GM18867 (cell line): ENCODE data around the gene LAMC3.

ENCODE experiments used
- ATAC-seq: cut with Tn5 transposase; IDR thresholded peaks from one replicate; pipeline ENCODE4 v1.9.1; 2021; ENCODE audit warnings: mild to moderate bottlenecking, moderate library complexity; ENCODE audit not compliant: unreplicated experiment

LAMC3 gene

GRCh38 chr9:131010482-131011273 is 1.7 kb downstream of the LAMC3 start:
- no peak for ATAC-seq

GRCh38 chr9:131011274-131012022 is 2.5 kb downstream of the LAMC3 start:
- ATAC-seq: no peak

- no peak for ATAC-seq
Measured at GRCh38 chr9:131012023-131012334, 3.0 kb downstream of the LAMC3 start.

- ATAC-seq: no peak
Measured at GRCh38 chr9:131012396-131012917, 3.5 kb downstream of the LAMC3 start.

GRCh38 chr9:131013015-131013755 is 4.2 kb downstream of the LAMC3 start:
- ATAC-seq: no peak

- no peak for ATAC-seq
Measured at GRCh38 chr9:131013771-131014676, 5.0 kb downstream of the LAMC3 start.

- no peak for ATAC-seq
Measured at GRCh38 chr9:131015112-131015511, 6.1 kb downstream of the LAMC3 start.

GRCh38 chr9:131015876-131016397 is 7.0 kb downstream of the LAMC3 start:
- ATAC-seq: no peak

GRCh38 chr9:131017067-131017466 is 8.1 kb downstream of the LAMC3 start:
- no peak for ATAC-seq

- no peak for ATAC-seq
Measured at GRCh38 chr9:131018621-131019020, 9.6 kb downstream of the LAMC3 start.

- no peak for ATAC-seq
Measured at GRCh38 chr9:131019388-131020239, 10.6 kb downstream of the LAMC3 start.

GRCh38 chr9:131020388-131020787 is 11.4 kb downstream of the LAMC3 start:
- no peak for ATAC-seq

GRCh38 chr9:131020862-131021261 is 11.9 kb downstream of the LAMC3 start:
- no peak for ATAC-seq

- no peak for ATAC-seq
Measured at GRCh38 chr9:131021785-131022184, 12.8 kb downstream of the LAMC3 start.

GRCh38 chr9:131024978-131025868 is 16.2 kb downstream of the LAMC3 start:
- ATAC-seq: no peak

GRCh38 chr9:131025953-131026858 is 17.2 kb downstream of the LAMC3 start:
- no peak for ATAC-seq
